NCI-H1436 (cell line): ENCODE measurements around the gene AWAT2.

Experiments
- DNase-seq: peaks from one replicate; lab custom pipeline; 2025; lab: John Stamatoyannopoulos, UW

The AWAT2 gene

GRCh38 chrX:69996113-69996468, 53.6 kb downstream of the AWAT2 start:
- DNase-seq, result no peak

- no peak for DNase-seq
Observed at GRCh38 chrX:69995362-69996112, 54.2 kb downstream of the AWAT2 start.

DNA sequence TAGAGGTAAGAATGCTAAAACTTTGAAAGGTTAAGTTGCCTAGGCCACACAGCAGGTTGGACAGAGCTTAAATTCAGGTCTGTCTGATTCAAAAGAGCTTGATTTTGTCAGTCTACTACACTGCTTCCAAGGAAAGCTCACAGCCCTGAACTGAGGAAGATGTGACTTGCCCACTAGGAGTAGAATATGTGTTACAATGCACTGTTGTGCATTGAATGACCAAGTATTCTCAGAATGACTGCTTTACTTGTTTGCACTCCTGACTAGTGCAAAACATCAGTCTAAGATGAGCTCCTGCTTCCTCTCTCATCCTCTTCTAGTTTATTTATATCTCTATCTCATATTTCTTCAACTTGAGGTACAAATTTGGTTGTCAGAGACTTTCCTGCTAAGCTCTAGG, 56.2 kb downstream of the AWAT2 start:
- no peak for DNase-seq

DNA sequence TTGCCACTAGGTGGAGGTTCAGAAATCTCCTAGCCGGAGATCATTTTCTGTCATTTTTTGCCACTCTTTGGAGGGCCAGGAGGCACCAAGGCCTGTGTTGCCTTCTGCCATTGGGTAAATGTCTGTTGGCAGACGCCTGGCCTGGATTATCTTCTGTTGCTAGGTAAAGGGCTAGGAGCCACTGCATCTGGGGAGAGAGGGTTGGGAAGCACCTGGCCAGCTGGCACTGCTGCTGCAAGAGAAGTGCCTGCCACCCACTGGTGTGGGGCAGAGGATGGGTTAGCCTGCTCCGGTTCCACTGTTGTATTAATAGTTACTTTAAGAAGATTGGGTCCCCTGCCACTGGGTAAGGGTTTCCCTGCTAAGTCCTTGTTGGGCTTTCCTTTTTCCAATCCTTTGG, 58.1 kb downstream of the AWAT2 start:
- DNase-seq, result no peak
